IMR-90 (cell line): ENCODE measurements around the gene PTGER2.

Source experiments
- BHLHE40 ChIP-seq: fragments of 150-350 bp; IDR thresholded peaks from 2 replicates; pipeline ENCODE4 v1.6.1; 2016; ENCODE audit warnings: mild to moderate bottlenecking, low read depth, low read length
- FOS ChIP-seq: fragments of 150-350 bp; IDR thresholded peaks from 2 replicates; pipeline ENCODE4 v1.6.1; 2016; ENCODE audit warnings: low read depth, low read length
- MXI1 ChIP-seq: IDR thresholded peaks from 2 replicates; pipeline ENCODE4 v1.6.1; 2012; ENCODE audit warnings: low read depth, mild to moderate bottlenecking, low read length, moderate library complexity, borderline replicate concordance
- NFE2L2 ChIP-seq: fragments of 150-350 bp; IDR thresholded peaks from 2 replicates; pipeline ENCODE4 v1.6.1; 2016; ENCODE audit warnings: low read depth, mild to moderate bottlenecking, low read length
- POLR2A ChIP-seq: IDR thresholded peaks from 2 replicates; pipeline ENCODE4 v1.6.1; 2012; ENCODE audit warnings: mild to moderate bottlenecking, low read depth, low read length
- RAD21 ChIP-seq: IDR thresholded peaks from 2 replicates; pipeline ENCODE4 v1.6.1; 2012; ENCODE audit warnings: low read length, improper control_type of control experiment
- RCOR1 ChIP-seq: IDR thresholded peaks from 2 replicates; pipeline ENCODE4 v1.6.1; 2012; ENCODE audit warnings: mild to moderate bottlenecking, low read length, improper control_type of control experiment; ENCODE audit not compliant: insufficient replicate concordance
- RFX5 ChIP-seq: IDR thresholded peaks from 2 replicates; pipeline ENCODE4 v1.8.0; 2012; ENCODE audit warnings: low read depth, mild to moderate bottlenecking, low read length, moderate library complexity
- TF ChIP-seq, protein P1 (sequence below): conservative IDR thresholded peaks from 2 replicates; pipeline ENCODE4 v1.5.1; 2012; ENCODE audit warnings: mild to moderate bottlenecking, low read depth, low read length, improper control_type of control experiment
- TF ChIP-seq, protein P2 (sequence below): fragments of 150-350 bp; IDR thresholded peaks from 2 replicates; pipeline ENCODE4 v1.6.1; 2017; ENCODE audit warnings: mild to moderate bottlenecking, antibody characterized with exemption, low read length, low read depth
- TF ChIP-seq, protein P3 (sequence below): fragments of 150-350 bp; IDR thresholded peaks from 2 replicates; pipeline ENCODE4 v1.6.1; 2016; ENCODE audit warnings: low read depth, mild to moderate bottlenecking, low read length, moderate library complexity, borderline replicate concordance

DNA sequence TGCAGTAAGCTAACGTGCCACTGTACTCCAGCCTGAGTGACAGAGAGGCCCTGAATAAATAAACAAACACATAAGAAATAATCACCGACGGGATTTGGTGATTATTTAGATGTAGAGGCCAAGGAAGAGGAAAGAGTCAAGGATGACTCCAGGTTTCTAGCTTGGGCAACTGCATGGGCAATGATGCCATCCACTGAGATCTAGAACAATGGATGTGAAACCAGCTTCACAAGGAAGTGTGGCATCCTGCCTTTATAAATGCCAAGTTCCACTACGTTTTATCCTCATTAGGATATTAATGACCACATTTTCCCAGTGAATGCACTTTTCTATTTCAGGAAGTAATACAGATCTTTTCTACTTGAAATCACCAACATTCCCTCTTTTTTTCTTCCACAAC is 10.9 kb upstream of the PTGER2 start:
- TF ChIP-seq, protein P1, sequence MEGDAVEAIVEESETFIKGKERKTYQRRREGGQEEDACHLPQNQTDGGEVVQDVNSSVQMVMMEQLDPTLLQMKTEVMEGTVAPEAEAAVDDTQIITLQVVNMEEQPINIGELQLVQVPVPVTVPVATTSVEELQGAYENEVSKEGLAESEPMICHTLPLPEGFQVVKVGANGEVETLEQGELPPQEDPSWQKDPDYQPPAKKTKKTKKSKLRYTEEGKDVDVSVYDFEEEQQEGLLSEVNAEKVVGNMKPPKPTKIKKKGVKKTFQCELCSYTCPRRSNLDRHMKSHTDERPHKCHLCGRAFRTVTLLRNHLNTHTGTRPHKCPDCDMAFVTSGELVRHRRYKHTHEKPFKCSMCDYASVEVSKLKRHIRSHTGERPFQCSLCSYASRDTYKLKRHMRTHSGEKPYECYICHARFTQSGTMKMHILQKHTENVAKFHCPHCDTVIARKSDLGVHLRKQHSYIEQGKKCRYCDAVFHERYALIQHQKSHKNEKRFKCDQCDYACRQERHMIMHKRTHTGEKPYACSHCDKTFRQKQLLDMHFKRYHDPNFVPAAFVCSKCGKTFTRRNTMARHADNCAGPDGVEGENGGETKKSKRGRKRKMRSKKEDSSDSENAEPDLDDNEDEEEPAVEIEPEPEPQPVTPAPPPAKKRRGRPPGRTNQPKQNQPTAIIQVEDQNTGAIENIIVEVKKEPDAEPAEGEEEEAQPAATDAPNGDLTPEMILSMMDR: no peak
- TF ChIP-seq RAD21 (no peak), POLR2A (no peak), FOS (no peak), RFX5 (no peak), NFE2L2 (no peak), RCOR1 (no peak), MXI1 (no peak), BHLHE40 (no peak)
- TF ChIP-seq, protein P2, sequence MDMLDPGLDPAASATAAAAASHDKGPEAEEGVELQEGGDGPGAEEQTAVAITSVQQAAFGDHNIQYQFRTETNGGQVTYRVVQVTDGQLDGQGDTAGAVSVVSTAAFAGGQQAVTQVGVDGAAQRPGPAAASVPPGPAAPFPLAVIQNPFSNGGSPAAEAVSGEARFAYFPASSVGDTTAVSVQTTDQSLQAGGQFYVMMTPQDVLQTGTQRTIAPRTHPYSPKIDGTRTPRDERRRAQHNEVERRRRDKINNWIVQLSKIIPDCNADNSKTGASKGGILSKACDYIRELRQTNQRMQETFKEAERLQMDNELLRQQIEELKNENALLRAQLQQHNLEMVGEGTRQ: no peak
- TF ChIP-seq, protein P3, sequence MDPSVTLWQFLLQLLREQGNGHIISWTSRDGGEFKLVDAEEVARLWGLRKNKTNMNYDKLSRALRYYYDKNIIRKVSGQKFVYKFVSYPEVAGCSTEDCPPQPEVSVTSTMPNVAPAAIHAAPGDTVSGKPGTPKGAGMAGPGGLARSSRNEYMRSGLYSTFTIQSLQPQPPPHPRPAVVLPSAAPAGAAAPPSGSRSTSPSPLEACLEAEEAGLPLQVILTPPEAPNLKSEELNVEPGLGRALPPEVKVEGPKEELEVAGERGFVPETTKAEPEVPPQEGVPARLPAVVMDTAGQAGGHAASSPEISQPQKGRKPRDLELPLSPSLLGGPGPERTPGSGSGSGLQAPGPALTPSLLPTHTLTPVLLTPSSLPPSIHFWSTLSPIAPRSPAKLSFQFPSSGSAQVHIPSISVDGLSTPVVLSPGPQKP: no peak
